ENCODE measurements around the gene PRDX3.
"Not testable (repeated sequence)": the region's sequence is repeated elsewhere in the genome, so short reads cannot be mapped to it uniquely, and the experiment has no call there.

Gene PRDX3

GRCh38 chr10:119205894-119206602 lies 27.4 kb upstream of the PRDX3 start:
- peak; percentile 58 for DNase-seq

GRCh38 chr10:119203006-119203405 lies 24.4 kb upstream of the PRDX3 start:
- DNase-seq, result no peak

- no peak for DNase-seq
Measured at GRCh38 chr10:119201233-119201632, 22.6 kb upstream of the PRDX3 start.

GRCh38 chr10:119199231-119199992 lies 20.8 kb upstream of the PRDX3 start:
- peak; percentile 57 for DNase-seq

GRCh38 chr10:119198438-119198837 lies 19.8 kb upstream of the PRDX3 start:
- DNase-seq, result no peak

GRCh38 chr10:119197921-119198320 lies 19.3 kb upstream of the PRDX3 start:
- no peak for DNase-seq

GRCh38 chr10:119191881-119192280 lies 13.3 kb upstream of the PRDX3 start:
- DNase-seq, result no peak

GRCh38 chr10:119190954-119191785 lies 12.6 kb upstream of the PRDX3 start:
- DNase-seq, result peak; percentile 52

- no peak for DNase-seq
Measured at GRCh38 chr10:119190353-119190752, 11.7 kb upstream of the PRDX3 start.

GRCh38 chr10:119189811-119190282 lies 11.2 kb upstream of the PRDX3 start:
- DNase-seq, result peak; percentile 72

GRCh38 chr10:119183664-119184412 lies 5.2 kb upstream of the PRDX3 start:
- no peak for DNase-seq

GRCh38 chr10:119180850-119181400 lies 2.3 kb upstream of the PRDX3 start:
- DNase-seq, result not testable (repeated sequence)

GRCh38 chr10:119177708-119178371 lies 772 bp downstream of the PRDX3 start:
- DNase-seq, result no peak

GRCh38 chr10:119176166-119176565 lies 2.4 kb downstream of the PRDX3 start:
- no peak for DNase-seq

GRCh38 chr10:119174109-119174508 lies 4.5 kb downstream of the PRDX3 start:
- DNase-seq, result no peak

GRCh38 chr10:119167041-119167440 lies 11.6 kb downstream of the PRDX3 start:
- no peak for DNase-seq

- peak; percentile 57 for DNase-seq
Measured at GRCh38 chr10:119166564-119166963, 12.0 kb downstream of the PRDX3 start.

GRCh38 chr10:119166118-119166500 lies 12.5 kb downstream of the PRDX3 start:
- peak; percentile 34 for DNase-seq

GRCh38 chr10:119165171-119166117 lies 13.2 kb downstream of the PRDX3 start, which contains the start of gene SFXN4:
Gene SFXN4 (minus strand): TSS chr10:119165714. CDS start chr10:119165647, 67 bp downstream.
- DNase-seq, result peak; percentile 81

- no peak for DNase-seq
Measured at GRCh38 chr10:119162452-119163092, 16.0 kb downstream of the PRDX3 start.

Data from GF-D8 (cell line).